ENCODE results near the gene UVSSA.

Gene UVSSA

DNA sequence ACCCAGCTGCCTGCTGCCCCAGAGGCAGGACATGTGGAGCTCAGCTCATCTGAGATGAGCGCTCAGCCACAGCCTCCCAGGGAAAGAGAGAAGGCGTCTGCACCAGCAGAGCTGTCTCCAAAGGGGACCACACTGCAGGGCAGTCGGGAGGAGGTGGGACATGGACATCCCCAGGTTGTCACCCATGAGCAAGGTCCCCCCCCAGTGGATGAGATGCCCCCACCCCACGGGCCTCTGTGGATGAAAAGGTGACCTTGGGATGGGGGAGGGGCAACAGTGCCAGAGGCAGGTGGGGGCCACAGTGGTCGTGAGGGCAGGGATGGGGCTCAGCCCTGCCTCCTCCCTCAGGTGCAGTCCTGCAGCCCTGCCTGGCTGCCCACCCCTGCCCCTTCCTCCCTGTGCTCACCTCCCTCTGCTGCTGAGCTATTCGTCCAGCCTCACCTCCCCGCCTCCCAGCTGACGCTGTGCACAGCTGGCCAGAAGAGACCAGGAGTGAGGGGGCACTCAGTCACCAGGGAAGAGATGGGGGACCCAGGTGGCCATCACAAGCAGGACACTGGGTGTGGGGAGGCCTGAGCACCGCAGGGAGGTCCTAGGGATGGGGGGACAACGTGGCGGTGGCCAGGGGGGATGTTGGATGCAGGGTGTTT is 49.9 kb downstream of the UVSSA start:
- no peak for DNase-seq (ENCODE audit: low read depth)

DNA sequence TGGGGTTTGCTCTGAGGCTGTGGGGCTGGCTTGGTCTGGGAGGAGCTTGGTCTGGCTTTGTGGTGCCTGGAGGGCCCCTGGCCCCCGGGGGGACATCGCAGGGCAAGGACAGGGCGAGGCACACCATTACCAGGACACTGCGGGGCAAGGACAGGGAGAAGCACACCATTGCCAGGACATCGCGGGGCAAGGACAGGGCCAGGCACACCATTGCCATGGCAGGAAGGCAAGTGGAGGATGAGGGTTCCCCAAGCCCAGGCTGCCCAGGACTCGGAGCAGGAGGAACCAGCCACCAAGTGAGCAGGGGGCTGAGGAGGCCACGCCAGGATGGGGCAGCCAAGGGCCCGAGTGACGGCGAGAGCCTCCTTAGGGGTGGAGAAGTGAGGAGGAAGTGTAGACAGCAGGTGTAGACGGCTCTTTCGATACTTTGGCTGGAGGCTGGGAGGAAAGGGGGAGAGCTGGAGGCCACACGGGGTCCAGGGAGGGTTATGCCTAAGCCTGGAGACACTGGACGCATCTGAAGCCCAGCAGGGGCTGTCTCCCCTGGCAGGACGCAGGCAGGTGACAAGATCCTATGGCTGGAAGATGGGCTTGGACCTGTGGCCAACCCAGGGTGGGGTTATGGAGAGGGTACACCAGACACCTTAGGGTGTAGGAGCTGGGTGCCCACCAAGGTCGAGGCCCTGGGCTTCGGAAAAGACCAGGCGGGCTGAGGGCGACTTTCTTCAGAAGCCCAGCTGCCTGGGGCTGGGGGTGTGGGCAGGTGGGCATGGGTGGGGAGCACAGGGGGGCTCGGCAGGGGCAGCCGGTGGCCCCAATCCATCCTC is 51.9 kb downstream of the UVSSA start:
- DNase-seq (ENCODE audit: low read depth), result no peak

DNA sequence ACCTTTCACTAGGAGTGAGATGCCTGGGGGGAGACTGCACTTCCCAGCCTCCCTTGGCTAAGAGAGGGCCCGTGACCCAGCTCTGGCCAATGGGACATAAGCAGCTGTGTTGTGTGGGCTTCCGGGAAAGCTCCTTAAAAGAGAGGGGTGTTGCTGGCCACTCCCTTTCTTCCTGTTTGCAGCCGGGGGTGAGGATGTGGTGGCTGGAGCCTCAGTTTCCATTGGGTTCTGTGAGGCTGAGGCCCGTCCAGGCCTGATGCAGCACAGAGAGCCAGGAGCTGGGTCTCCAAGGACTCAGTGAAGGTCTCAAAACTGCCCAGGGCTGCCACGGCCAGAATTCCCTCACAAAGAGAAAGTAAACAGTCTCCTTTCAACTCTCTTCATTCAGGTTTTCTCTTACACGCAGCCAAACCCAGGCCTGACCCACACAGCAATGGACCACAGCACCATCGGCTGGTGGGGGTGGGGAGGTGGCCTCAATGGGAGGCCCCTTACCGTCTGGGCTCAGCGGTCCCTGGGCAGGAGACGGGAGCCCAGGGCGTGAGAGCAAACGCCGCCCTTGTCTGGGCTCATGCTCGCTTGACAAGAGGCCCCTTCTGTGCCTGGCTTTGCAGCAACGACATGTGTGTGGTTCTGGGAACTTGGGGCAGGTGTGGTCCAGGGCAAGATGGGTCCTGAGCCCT is 52.6 kb downstream of the UVSSA start:
- DNase-seq (ENCODE audit: low read depth), result no peak

GRCh38 chr4:1400191-1400805 is 53.3 kb downstream of the UVSSA start:
- DNase-seq (ENCODE audit: low read depth), result no peak

DNA sequence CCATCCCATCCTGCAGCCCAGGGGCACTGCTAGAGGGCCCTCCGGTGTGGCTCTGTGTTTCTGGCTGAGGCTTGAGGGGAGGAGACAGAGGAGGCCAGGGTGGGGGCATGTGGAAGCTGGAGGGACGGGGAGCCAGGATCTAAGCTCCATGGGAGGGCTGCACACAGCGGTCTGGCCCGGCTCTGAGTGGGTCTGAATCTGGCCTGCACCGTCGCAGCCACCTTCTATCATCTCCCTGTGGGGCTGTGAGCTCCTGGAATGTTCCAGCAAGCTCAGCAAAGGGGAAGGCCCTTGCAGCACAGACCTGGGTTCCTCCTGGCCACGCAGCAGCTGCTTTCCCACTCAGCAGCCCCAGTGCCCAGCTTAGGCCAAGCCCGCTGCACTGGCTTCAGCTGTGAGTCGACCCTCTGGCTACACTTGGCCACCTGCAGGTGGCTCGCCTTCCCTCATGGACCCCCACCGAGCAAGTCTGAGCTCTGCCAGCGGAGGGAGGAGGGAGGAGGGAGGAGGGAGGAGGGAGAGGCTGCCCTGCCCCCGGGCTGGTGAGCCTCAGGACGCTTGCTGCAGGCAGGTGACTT is 53.9 kb downstream of the UVSSA start:
- DNase-seq (ENCODE audit: low read depth), result no peak

- no peak for DNase-seq (ENCODE audit: low read depth)
These were observed 54.5 kb downstream of the UVSSA start for GRCh38 chr4:1401409-1402020.

- DNase-seq (ENCODE audit: low read depth), result no peak
These were observed 55.1 kb downstream of the UVSSA start for GRCh38 chr4:1402021-1402515.

DNA sequence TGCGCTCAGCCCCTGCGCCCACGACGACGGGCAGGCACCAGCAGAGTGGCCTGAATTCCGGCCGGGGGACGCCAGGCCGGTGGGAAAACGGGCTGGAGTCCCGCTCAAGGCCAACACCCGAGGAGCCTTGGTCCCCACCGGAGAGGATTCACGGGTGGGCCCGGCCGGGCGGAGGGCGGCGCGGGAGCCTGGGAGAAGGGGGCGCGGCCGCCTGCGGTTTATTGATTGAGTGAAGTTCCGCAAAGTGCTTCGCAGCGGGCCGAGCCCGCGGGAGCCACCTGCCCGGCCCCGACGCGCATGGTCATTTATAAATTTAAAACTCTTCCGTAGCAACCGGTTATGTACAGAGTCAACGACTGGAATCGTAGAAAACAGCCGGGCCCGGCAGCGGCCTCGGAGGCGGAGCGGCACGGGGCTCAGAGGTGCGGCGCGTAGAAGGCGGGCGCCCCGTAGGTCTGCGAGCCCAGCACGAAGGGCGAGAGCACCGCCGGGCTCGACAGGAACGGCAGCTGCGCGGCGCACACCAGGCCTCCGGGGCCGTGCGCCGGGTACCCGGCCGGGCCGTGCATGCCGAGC is 55.6 kb downstream of the UVSSA start:
- no peak for DNase-seq (ENCODE audit: low read depth)

DNA sequence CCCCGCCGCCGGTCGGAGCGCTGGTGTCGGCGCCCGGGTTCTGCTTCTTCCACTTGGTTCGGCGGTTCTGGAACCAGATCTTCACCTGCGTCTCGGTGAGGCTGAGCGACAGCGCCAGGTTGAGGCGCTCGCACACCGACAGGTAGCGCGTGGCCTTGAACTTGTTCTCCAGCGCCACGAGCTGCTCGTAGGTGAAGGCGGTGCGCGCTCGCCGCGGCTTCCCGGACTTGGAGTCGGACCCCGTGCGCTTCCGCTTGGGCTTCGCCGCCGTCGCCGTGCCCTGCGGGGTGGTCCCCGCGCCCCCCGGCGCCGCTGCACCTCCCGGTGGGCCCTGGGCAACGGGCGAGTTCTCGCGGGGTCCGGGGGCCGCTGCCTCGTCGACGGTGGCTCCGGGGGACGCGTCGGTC is 56.2 kb downstream of the UVSSA start:
- no peak for DNase-seq (ENCODE audit: low read depth)

GRCh38 chr4:1403591-1404572 is 56.9 kb downstream of the UVSSA start:
- DNase-seq (ENCODE audit: low read depth), result peak; percentile 10

DNA sequence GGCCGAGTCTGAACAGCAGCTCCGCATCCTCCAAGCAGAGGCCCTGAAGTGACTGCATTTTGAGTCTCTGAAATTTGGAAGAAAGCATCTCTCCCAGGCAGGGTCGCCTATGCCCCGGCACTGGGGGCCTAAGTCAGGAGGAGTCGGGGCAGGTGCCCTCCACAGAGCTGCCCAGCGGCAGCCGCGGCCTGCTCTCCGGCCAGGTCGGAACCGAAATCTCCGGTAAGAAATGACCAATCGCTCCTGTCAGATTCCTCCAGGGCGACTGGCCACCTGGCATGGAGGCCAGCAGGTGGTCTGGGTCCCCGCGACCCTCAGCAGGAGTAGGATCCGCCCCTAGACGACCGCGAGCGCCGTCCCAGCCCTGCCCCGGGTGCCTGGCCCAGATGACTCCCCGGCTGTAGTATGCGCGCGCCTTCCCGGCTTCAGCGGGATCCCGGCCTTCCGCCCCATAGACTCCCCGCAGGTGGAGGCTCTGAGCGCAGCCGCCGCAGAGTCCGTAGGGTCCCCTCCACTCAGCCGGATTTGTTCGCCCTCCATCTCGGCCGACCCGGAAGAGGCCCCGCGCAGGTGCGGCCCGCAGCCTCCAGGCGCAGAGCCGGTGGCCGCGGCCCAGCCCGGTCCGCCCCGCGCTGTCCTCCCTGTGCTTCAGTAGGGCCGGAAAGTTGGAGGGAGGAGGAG is 57.7 kb downstream of the UVSSA start:
- no peak for DNase-seq (ENCODE audit: low read depth)

GRCh38 chr4:1405254-1405635 is 58.2 kb downstream of the UVSSA start:
- no peak for DNase-seq (ENCODE audit: low read depth)

GRCh38 chr4:1405636-1406393 is 58.8 kb downstream of the UVSSA start:
- DNase-seq (ENCODE audit: low read depth), result no peak

- DNase-seq (ENCODE audit: low read depth), result no peak
These were observed 59.5 kb downstream of the UVSSA start, which contains the start of gene NKX1-1 for GRCh38 chr4:1406394-1406980. Gene NKX1-1 (minus strand): TSS chr4:1406442. CDS start chr4:1406442, 0 bp downstream.

- no peak for DNase-seq (ENCODE audit: low read depth)
These were observed 60.1 kb downstream of the UVSSA start for GRCh38 chr4:1406981-1407656.

- no peak for DNase-seq (ENCODE audit: low read depth)
These were observed 60.8 kb downstream of the UVSSA start for GRCh38 chr4:1407657-1408333.

- DNase-seq (ENCODE audit: low read depth), result no peak
These were observed 61.4 kb downstream of the UVSSA start for GRCh38 chr4:1408418-1408817.
